IMR-90 (cell line): Measurements from ENCODE around the gene POU4F2.

Experiments used
- CEBPB ChIP-seq: IDR thresholded peaks from 2 replicates; pipeline ENCODE4 v1.6.1; 2012; ENCODE audit warnings: low read depth, low read length, improper control_type of control experiment
- POLR2A ChIP-seq: IDR thresholded peaks from 2 replicates; pipeline ENCODE4 v1.6.1; 2012; ENCODE audit warnings: mild to moderate bottlenecking, low read depth, low read length
- RFX5 ChIP-seq: IDR thresholded peaks from 2 replicates; pipeline ENCODE4 v1.8.0; 2012; ENCODE audit warnings: low read depth, mild to moderate bottlenecking, low read length, moderate library complexity
- TF ChIP-seq, protein P1 (sequence below): conservative IDR thresholded peaks from 2 replicates; pipeline ENCODE4 v1.5.1; 2012; ENCODE audit warnings: mild to moderate bottlenecking, low read depth, low read length, improper control_type of control experiment

DNA sequence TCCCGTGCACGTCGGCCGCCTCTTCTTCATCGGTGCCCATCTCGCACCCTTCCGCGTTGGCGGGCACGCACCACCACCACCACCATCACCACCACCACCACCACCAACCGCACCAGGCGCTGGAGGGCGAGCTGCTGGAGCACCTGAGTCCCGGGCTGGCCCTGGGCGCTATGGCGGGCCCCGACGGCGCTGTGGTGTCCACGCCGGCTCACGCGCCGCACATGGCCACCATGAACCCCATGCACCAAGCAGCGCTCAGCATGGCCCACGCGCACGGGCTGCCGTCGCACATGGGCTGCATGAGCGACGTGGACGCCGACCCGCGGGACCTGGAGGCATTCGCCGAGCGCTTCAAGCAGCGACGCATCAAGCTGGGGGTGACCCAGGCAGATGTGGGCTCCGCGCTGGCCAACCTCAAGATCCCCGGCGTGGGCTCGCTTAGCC is 1.4 kb downstream of the POU4F2 start:
- TF ChIP-seq CEBPB = no peak
- TF ChIP-seq, protein P1, sequence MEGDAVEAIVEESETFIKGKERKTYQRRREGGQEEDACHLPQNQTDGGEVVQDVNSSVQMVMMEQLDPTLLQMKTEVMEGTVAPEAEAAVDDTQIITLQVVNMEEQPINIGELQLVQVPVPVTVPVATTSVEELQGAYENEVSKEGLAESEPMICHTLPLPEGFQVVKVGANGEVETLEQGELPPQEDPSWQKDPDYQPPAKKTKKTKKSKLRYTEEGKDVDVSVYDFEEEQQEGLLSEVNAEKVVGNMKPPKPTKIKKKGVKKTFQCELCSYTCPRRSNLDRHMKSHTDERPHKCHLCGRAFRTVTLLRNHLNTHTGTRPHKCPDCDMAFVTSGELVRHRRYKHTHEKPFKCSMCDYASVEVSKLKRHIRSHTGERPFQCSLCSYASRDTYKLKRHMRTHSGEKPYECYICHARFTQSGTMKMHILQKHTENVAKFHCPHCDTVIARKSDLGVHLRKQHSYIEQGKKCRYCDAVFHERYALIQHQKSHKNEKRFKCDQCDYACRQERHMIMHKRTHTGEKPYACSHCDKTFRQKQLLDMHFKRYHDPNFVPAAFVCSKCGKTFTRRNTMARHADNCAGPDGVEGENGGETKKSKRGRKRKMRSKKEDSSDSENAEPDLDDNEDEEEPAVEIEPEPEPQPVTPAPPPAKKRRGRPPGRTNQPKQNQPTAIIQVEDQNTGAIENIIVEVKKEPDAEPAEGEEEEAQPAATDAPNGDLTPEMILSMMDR = no peak
- TF ChIP-seq RFX5 = no peak
- TF ChIP-seq POLR2A = no peak
